Kidney (tissue), 14 donors: ENCODE measurements around the gene KRT83. TPM values are rescaled to one million over a fixed set of nuclear protein-coding genes. Genes with fewer than 3 reads are reported as not detected.
A peak's percentile ranks its signal among the peaks of the same experiment; 100 is the strongest.

Experiments used
- DNase-seq, 5 donors: peaks; one replicate each; pipeline ENCODE4 v3.0.0-alpha.2; 2013 to 2020
- FAIRE-seq: peaks from 2 replicates; lab custom pipeline; 2012; peaks lifted over from hg19 to GRCh38; lab: Jason Lieb, UNC
- H3K27ac ChIP-seq, 2 donors: one replicate each; pipeline ENCODE4 v1.7.0; 2013; ENCODE audit warnings: low read depth in 2 of 2, low read length in 2 of 2, inconsistent platforms in 1 of 2
- H3K27me3 ChIP-seq: one replicate; pipeline ENCODE4 v1.7.1; 2013; ENCODE audit warnings: low read length, inconsistent platforms; ENCODE audit not compliant: control insufficient read depth, insufficient read depth
- H3K36me3 ChIP-seq, 3 donors: one replicate each; pipeline versions ENCODE4 v1.7.0 to v1.7.1; 2013; ENCODE audit warnings: low read length in 3 of 3, control low read depth in 1 of 3, inconsistent platforms in 1 of 3; ENCODE audit not compliant: insufficient read depth in 3 of 3, control insufficient read depth in 2 of 3
- H3K4me1 ChIP-seq, 3 donors: one replicate each; pipeline versions ENCODE4 v1.7.0 to v1.7.1; 2013; ENCODE audit warnings: low read length in 3 of 3, inconsistent platforms in 1 of 3, low read depth in 1 of 3; ENCODE audit not compliant: control insufficient read depth in 2 of 3, insufficient read depth in 2 of 3
- H3K4me3 ChIP-seq, 3 donors: one replicate each; pipeline versions ENCODE4 v1.7.0 to v1.8.1; 2013; ENCODE audit warnings: low read length in 3 of 3, control low read depth in 1 of 3, inconsistent platforms in 1 of 3
- H3K9ac ChIP-seq, 3 donors: one replicate each; pipeline versions ENCODE4 v1.7.0 to v1.7.1; 2013; ENCODE audit warnings: low read length in 3 of 3, control low read depth in 1 of 3, inconsistent platforms in 1 of 3
- H3K9me3 ChIP-seq, 3 donors: one replicate each; pipeline versions ENCODE4 v1.7.0 to v1.7.1; 2013; ENCODE audit warnings: low read length in 3 of 3, control low read depth in 1 of 3, inconsistent platforms in 1 of 3; ENCODE audit not compliant: control insufficient read depth in 2 of 3, insufficient read depth in 1 of 3
- CTCF ChIP-seq: IDR thresholded peaks from 3 replicates; pipeline ENCODE4 v1.5.1; 2012; ENCODE audit warnings: mild to moderate bottlenecking, moderate library complexity, borderline replicate concordance; ENCODE audit not compliant: insufficient read depth; ENCODE audit errors: extremely low read depth
- intact Hi-C: fragments of 100-400 bp; cut with DNase I; formaldehyde crosslinking; loops from one replicate; pipeline ENCODE4 v1.11.1; 2022
- polyA plus RNA-seq: library from polyadenylated mRNA; stranded (reverse); fragments of 350-450 nt; fragmentation: Illumina TruSeq; extraction: RNeasy Lipid Tissue Mini Kit (QIAGEN cat#74804); gene quantifications from one replicate; pipeline ENCODE4 v1.2.3, GENCODE V29; 2014; ENCODE audit warnings: low read depth, low replicate concordance; ENCODE audit not compliant: insufficient read depth
- total RNA-seq: library from RNA; stranded (reverse); fragmentation: NEBNext Ultra II Directional; extraction: Animal tissue kit (Norgen Biotek cat#: 25700); gene quantifications from one replicate; pipeline ENCODE4 v1.2.1, GENCODE V29; 2021
- donor health status: control.
- donor health status: control.
- donor health status: control.
- donor health status: control.
- donor health status: control.
- donor health status: DM: yes; HTN: yes; CAD: no.
- donor health status: Normal renal cell carcinoma (clear cell type).

Gene KRT83
- total and polyA plus RNA-seq, 2 donors from 2014 or later = not detected

- no peaks in the 10 kb centered on the region for H3K4me1 ChIP-seq
- TF ChIP-seq CTCF = no peak
- intact Hi-C loops = no loop called here
- H3K27ac ChIP-seq = no peak overlapping the region
- H3K4me3 ChIP-seq = no peak overlapping the region
- FAIRE-seq (no peak), DNase-seq (peak in 1 of 5 donors; percentile 33)
- H3K9me3 ChIP-seq = no peaks in the 10 kb centered on the region
- no peaks in the 10 kb centered on the region for H3K36me3 ChIP-seq
- H3K27me3 ChIP-seq = no peaks in the 10 kb centered on the region
- H3K9ac ChIP-seq = no peak overlapping the region
Measured at GRCh38 chr12:52324153-52324444, 2.9 kb upstream of the KRT83 start.

- no peak for TF ChIP-seq CTCF
- Histone ChIP-seq H3K27me3 (no peaks in the 10 kb centered on the region), H3K4me1 (no peaks in the 10 kb centered on the region), H3K27ac (no peak overlapping the region), H3K9ac (no peak overlapping the region), H3K9me3 (no peaks in the 10 kb centered on the region), H3K4me3 (no peak overlapping the region), H3K36me3 (no peaks in the 10 kb centered on the region)
- DNase-seq = peak in 1 of 5 donors; percentile 32
- no peak for FAIRE-seq
- intact Hi-C loops = no loop called here
Measured at GRCh38 chr12:52323416-52324152, 2.4 kb upstream of the KRT83 start.

- no peaks in the 10 kb centered on the region for H3K4me1 ChIP-seq
- no peak overlapping the region for H3K9ac ChIP-seq
- H3K36me3 ChIP-seq = no peaks in the 10 kb centered on the region
- H3K27ac ChIP-seq = no peak overlapping the region
- TF ChIP-seq CTCF = no peak
- H3K9me3 ChIP-seq = no peaks in the 10 kb centered on the region
- intact Hi-C loops = no loop called here
- DNase-seq (peak in 1 of 5 donors; percentile 32), FAIRE-seq (no peak)
- H3K27me3 ChIP-seq = no peaks in the 10 kb centered on the region
- H3K4me3 ChIP-seq = no peak overlapping the region
Measured at GRCh38 chr12:52323001-52323400, 1.8 kb upstream of the KRT83 start.

- intact Hi-C loops = no loop called here
- Histone ChIP-seq H3K4me1 (no peaks in the 10 kb centered on the region), H3K36me3 (no peaks in the 10 kb centered on the region), H3K9ac (no peak overlapping the region), H3K9me3 (no peaks in the 10 kb centered on the region), H3K27ac (no peak overlapping the region), H3K27me3 (no peaks in the 10 kb centered on the region), H3K4me3 (no peak overlapping the region)
- FAIRE-seq (no peak), DNase-seq (no peak)
- TF ChIP-seq CTCF = no peak
Measured at GRCh38 chr12:52322069-52322468, 871 bp upstream of the KRT83 start.
